GM23338 (cell line): ENCODE measurements around the gene USP37. TPM values are rescaled to one million over a fixed set of nuclear protein-coding genes. Genes with fewer than 3 reads are reported as not detected.

Experiments used
- ATAC-seq: fragments of 200-7000 bp; cut with Tn5 transposase; 3 replicates; pipeline ENCODE4 v1.9.1; 2020
- DNase-seq: peaks from one replicate; pipeline ENCODE4 v3.0.0-alpha.2; 2015; ENCODE audit warnings: low spot score
- H2AFZ ChIP-seq: fragments of 200-600 bp; sonication (generic); 2 replicates; pipeline ENCODE4 v1.8.0; 2016; ENCODE audit warnings: antibody characterized with exemption, mild to moderate bottlenecking, moderate library complexity
- H3F3A ChIP-seq: fragments of 200-600 bp; sonication (generic); replicated peaks from 2 replicates; pipeline ENCODE4 v1.8.0; 2017; ENCODE audit warnings: antibody characterized with exemption, mixed run types, low read depth
- H3K27ac ChIP-seq: fragments of 200-600 bp; sonication (generic); 2 replicates; pipeline ENCODE4 v1.6.1; 2016; ENCODE audit warnings: low read depth
- H3K27me3 ChIP-seq: fragments of 200-600 bp; sonication (generic); 2 replicates; pipeline ENCODE4 v1.8.0; 2016; ENCODE audit warnings: mild to moderate bottlenecking, mixed run types, moderate library complexity; ENCODE audit not compliant: insufficient read depth
- H3K36me3 ChIP-seq: fragments of 200-600 bp; sonication (generic); 2 replicates; pipeline ENCODE4 v1.8.0; 2016; ENCODE audit warnings: mild to moderate bottlenecking; ENCODE audit not compliant: insufficient read depth
- H3K4me1 ChIP-seq: fragments of 200-600 bp; sonication (generic); 2 replicates; pipeline ENCODE4 v1.8.0; 2016; ENCODE audit warnings: mild to moderate bottlenecking, moderate library complexity; ENCODE audit not compliant: insufficient read depth
- H3K4me2 ChIP-seq: fragments of 200-600 bp; sonication (generic); 2 replicates; pipeline ENCODE4 v1.7.1; 2017; ENCODE audit warnings: mixed run types
- H3K4me3 ChIP-seq: fragments of 200-600 bp; sonication (generic); 2 replicates; pipeline ENCODE4 v1.6.1; 2016; ENCODE audit warnings: mixed run types
- H3K79me2 ChIP-seq: fragments of 200-600 bp; sonication (generic); replicated peaks from 2 replicates; pipeline ENCODE4 v1.8.0; 2017; ENCODE audit warnings: mild to moderate bottlenecking; ENCODE audit not compliant: insufficient read depth
- H3K9me2 ChIP-seq: fragments of 200-600 bp; sonication (generic); 2 replicates; pipeline ENCODE4 v1.8.0; 2017; ENCODE audit not compliant: insufficient read depth
- H4K20me1 ChIP-seq: fragments of 200-600 bp; sonication (generic); replicated peaks from 2 replicates; pipeline ENCODE4 v1.8.0; 2017; ENCODE audit warnings: mild to moderate bottlenecking; ENCODE audit not compliant: insufficient read depth
- H3K27ac Mint-ChIP-seq: 2 replicates; pipeline ENCODE4 v1.8.0; 2020; ENCODE audit warnings: inconsistent platforms, mild to moderate bottlenecking, moderate library complexity, mixed read lengths
- H3K27me3 Mint-ChIP-seq: 3 replicates; pipeline ENCODE4 v1.8.0; 2022; ENCODE audit warnings: low read depth, mild to moderate bottlenecking, moderate library complexity, mixed read lengths, inconsistent platforms; ENCODE audit not compliant: insufficient read depth, poor library complexity
- H3K36me3 Mint-ChIP-seq: 3 replicates; pipeline ENCODE4 v1.8.0; 2021; ENCODE audit warnings: low read depth, mild to moderate bottlenecking, inconsistent platforms, moderate library complexity, mixed read lengths
- H3K4me1 Mint-ChIP-seq: 3 replicates; pipeline ENCODE4 v1.8.0; 2020; ENCODE audit warnings: mild to moderate bottlenecking, inconsistent platforms, mixed read lengths
- H3K4me3 Mint-ChIP-seq: 3 replicates; pipeline ENCODE4 v1.8.0; 2021; ENCODE audit warnings: moderate library complexity, mild to moderate bottlenecking, inconsistent platforms, mixed read lengths
- H3K9me3 Mint-ChIP-seq: 3 replicates; pipeline ENCODE4 v1.8.0; 2020; ENCODE audit warnings: moderate library complexity, mild to moderate bottlenecking, inconsistent platforms, mixed read lengths
- CREB1 ChIP-seq: fragments of 250-450 bp; sonication (Bioruptor Pico); IDR thresholded peaks from 2 replicates; pipeline ENCODE4 v1.5.0; 2020; ENCODE audit warnings: low read depth, mild to moderate bottlenecking, moderate library complexity
- NANOG ChIP-seq: IDR thresholded peaks from 2 replicates; pipeline ENCODE4 v1.6.1; 2016; ENCODE audit warnings: antibody characterized with exemption, borderline replicate concordance
- POLR2AphosphoS5 ChIP-seq: IDR thresholded peaks from 2 replicates; pipeline ENCODE4 v1.6.1; 2016; ENCODE audit warnings: antibody characterized with exemption, low read depth
- STAT1 ChIP-seq: IDR thresholded peaks from one replicate; pipeline ENCODE4 v1.6.1; 2016; ENCODE audit warnings: antibody characterized with exemption; ENCODE audit not compliant: unreplicated experiment
- ZNF114 ChIP-seq: fragments of 250-450 bp; sonication (Bioruptor Pico); IDR thresholded peaks from 2 replicates; pipeline ENCODE4 v1.5.0; 2020; ENCODE audit warnings: mild to moderate bottlenecking, moderate library complexity
- ZNF331 ChIP-seq: fragments of 250-450 bp; sonication (Bioruptor Pico); IDR thresholded peaks from 2 replicates; pipeline ENCODE4 v1.5.0; 2020; ENCODE audit warnings: low read depth, mild to moderate bottlenecking, moderate library complexity
- polyA plus RNA-seq: library from polyadenylated mRNA; unstranded; fragments of >200 nt; fragmentation: Nextera tagmentation; extraction: Ambion mirVana; gene quantifications from 2 replicates; pipeline ENCODE4 v1.2.1, GENCODE V29; 2016
- total RNA-seq: library from RNA; depleted of rRNA; stranded (reverse); fragments of >200 nt; shearing (Covaris generic); gene quantifications from 2 replicates; pipeline ENCODE4 v1.2.3, GENCODE V29; 2014
- TF ChIP-seq, protein P1 (sequence below): fragments of 250-450 bp; sonication (Bioruptor Pico); IDR thresholded peaks from 2 replicates; pipeline ENCODE4 v1.5.0; 2020; ENCODE audit warnings: mild to moderate bottlenecking, moderate library complexity
- TF ChIP-seq, protein P2 (sequence below), 2 experiments: fragments of 200-600 bp in 1 of 2; sonication (generic) in 1 of 2; conservative IDR thresholded peaks; 2 replicates each; pipeline versions ENCODE4 v1.5.1 to v1.6.1; 2016 to 2017; ENCODE audit warnings: antibody characterized with exemption in 2 of 2, low read depth in 2 of 2, mild to moderate bottlenecking in 2 of 2, moderate library complexity in 1 of 2

Gene USP37
- total and polyA plus RNA-seq, 2 experiments from 2014 or later = 8.2 to 21.0 TPM

DNA sequence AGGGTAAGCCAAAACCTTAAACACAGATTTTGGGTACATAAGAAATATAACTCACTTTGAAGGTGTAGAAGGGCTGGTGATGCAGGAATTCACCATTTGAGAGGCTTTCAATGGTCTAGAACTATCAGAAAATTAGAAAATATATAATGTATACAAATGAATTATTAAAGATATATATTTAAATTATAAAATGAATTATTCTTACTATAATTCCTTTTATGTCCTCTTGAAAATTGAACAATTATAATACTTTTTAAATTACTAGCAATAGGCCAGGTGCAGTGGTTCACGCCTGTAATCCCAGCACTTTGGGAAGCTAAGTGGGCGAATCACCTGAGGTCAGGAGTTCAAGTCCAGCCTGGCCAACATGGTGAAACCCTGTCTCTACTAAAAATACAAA is 88.6 kb downstream of the USP37 start (continued):
- TF ChIP-seq, protein P1, sequence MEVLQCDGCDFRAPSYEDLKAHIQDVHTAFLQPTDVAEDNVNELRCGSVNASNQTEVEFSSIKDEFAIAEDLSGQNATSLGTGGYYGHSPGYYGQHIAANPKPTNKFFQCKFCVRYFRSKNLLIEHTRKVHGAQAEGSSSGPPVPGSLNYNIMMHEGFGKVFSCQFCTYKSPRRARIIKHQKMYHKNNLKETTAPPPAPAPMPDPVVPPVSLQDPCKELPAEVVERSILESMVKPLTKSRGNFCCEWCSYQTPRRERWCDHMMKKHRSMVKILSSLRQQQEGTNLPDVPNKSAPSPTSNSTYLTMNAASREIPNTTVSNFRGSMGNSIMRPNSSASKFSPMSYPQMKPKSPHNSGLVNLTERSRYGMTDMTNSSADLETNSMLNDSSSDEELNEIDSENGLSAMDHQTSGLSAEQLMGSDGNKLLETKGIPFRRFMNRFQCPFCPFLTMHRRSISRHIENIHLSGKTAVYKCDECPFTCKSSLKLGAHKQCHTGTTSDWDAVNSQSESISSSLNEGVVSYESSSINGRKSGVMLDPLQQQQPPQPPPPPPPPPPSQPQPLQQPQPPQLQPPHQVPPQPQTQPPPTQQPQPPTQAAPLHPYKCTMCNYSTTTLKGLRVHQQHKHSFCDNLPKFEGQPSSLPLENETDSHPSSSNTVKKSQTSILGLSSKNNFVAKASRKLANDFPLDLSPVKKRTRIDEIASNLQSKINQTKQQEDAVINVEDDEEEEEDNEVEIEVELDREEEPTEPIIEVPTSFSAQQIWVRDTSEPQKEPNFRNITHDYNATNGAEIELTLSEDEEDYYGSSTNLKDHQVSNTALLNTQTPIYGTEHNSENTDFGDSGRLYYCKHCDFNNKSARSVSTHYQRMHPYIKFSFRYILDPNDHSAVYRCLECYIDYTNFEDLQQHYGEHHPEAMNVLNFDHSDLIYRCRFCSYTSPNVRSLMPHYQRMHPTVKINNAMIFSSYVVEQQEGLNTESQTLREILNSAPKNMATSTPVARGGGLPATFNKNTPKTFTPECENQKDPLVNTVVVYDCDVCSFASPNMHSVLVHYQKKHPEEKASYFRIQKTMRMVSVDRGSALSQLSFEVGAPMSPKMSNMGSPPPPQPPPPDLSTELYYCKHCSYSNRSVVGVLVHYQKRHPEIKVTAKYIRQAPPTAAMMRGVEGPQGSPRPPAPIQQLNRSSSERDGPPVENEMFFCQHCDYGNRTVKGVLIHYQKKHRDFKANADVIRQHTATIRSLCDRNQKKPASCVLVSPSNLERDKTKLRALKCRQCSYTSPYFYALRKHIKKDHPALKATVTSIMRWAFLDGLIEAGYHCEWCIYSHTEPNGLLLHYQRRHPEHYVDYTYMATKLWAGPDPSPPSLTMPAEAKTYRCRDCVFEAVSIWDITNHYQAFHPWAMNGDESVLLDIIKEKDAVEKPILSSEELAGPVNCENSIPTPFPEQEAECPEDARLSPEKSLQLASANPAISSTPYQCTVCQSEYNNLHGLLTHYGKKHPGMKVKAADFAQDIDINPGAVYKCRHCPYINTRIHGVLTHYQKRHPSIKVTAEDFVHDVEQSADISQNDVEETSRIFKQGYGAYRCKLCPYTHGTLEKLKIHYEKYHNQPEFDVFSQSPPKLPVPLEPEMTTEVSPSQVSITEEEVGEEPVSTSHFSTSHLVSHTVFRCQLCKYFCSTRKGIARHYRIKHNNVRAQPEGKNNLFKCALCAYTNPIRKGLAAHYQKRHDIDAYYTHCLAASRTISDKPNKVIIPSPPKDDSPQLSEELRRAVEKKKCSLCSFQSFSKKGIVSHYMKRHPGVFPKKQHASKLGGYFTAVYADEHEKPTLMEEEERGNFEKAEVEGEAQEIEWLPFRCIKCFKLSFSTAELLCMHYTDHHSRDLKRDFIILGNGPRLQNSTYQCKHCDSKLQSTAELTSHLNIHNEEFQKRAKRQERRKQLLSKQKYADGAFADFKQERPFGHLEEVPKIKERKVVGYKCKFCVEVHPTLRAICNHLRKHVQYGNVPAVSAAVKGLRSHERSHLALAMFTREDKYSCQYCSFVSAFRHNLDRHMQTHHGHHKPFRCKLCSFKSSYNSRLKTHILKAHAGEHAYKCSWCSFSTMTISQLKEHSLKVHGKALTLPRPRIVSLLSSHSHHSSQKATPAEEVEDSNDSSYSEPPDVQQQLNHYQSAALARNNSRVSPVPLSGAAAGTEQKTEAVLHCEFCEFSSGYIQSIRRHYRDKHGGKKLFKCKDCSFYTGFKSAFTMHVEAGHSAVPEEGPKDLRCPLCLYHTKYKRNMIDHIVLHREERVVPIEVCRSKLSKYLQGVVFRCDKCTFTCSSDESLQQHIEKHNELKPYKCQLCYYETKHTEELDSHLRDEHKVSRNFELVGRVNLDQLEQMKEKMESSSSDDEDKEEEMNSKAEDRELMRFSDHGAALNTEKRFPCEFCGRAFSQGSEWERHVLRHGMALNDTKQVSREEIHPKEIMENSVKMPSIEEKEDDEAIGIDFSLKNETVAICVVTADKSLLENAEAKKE (CRISPR knock-in tag) = no peak
- TF ChIP-seq ZNF331 (CRISPR knock-in tag) (no peak), POLR2AphosphoS5 (no peak), CREB1 (CRISPR knock-in tag) (no peak)

DNA sequence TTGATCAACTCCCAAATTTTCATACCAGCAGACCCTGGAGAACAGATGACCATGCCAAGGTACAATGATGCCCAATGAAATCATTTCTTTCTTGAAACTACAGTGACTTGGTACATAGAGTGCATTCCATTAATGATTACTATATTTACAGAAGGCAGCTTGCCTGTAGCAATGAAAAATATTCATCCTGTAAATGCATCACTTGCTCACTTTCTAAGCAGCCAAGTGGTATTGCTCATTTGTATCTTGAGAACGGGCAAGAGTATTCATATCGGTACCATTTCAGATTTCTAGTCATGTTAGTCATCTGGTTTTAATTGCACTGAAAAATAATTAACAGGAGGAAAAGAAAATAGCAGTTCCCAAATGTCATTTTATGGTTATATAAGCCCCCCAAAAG is 89.6 kb downstream of the USP37 start:
- H3K4me3 ChIP-seq = no peak overlapping the region
- no peak overlapping the region for H3K4me3 Mint-ChIP-seq
- no peak overlapping the region for H3K27ac Mint-ChIP-seq
- H4K20me1 ChIP-seq = no peaks in the 10 kb centered on the region; the same call in 1 of the 2 replicates
- no peaks in the 10 kb centered on the region for H3K4me1 ChIP-seq
- no peaks in the 10 kb centered on the region for H3F3A ChIP-seq
- H3K27ac ChIP-seq = no peak overlapping the region
- no peak overlapping the region for H2AFZ ChIP-seq
- DNase-seq (no peak), ATAC-seq (no peak)
- no peaks in the 10 kb centered on the region for H3K9me3 Mint-ChIP-seq
- no peaks in the 10 kb centered on the region for H3K79me2 ChIP-seq
- H3K36me3 ChIP-seq = peaks cover 29% of the 10 kb centered on the region
- no peaks in the 10 kb centered on the region for H3K4me1 Mint-ChIP-seq
- peaks cover 39% of the 10 kb centered on the region for H3K36me3 Mint-ChIP-seq
- no peaks in the 10 kb centered on the region for H3K9me2 ChIP-seq
- no peaks in the 10 kb centered on the region for H3K27me3 Mint-ChIP-seq
- H3K4me2 ChIP-seq = no peak overlapping the region
- no peaks in the 10 kb centered on the region for H3K27me3 ChIP-seq
- TF ChIP-seq NANOG = no peak
- TF ChIP-seq, protein P1 (CRISPR knock-in tag) = no peak
- no peak for TF ChIP-seq STAT1
- no peak for TF ChIP-seq ZNF114 (CRISPR knock-in tag)
- no peak for TF ChIP-seq ZNF331 (CRISPR knock-in tag)
- TF ChIP-seq, protein P2, sequence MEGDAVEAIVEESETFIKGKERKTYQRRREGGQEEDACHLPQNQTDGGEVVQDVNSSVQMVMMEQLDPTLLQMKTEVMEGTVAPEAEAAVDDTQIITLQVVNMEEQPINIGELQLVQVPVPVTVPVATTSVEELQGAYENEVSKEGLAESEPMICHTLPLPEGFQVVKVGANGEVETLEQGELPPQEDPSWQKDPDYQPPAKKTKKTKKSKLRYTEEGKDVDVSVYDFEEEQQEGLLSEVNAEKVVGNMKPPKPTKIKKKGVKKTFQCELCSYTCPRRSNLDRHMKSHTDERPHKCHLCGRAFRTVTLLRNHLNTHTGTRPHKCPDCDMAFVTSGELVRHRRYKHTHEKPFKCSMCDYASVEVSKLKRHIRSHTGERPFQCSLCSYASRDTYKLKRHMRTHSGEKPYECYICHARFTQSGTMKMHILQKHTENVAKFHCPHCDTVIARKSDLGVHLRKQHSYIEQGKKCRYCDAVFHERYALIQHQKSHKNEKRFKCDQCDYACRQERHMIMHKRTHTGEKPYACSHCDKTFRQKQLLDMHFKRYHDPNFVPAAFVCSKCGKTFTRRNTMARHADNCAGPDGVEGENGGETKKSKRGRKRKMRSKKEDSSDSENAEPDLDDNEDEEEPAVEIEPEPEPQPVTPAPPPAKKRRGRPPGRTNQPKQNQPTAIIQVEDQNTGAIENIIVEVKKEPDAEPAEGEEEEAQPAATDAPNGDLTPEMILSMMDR (conservative IDR thresholded peaks at IDR 0.05; ENCODE audit: low read depth in 2 of 2) = no peak
